ENCODE measurements around the gene DNAH9.

DNAH9 gene

GRCh38 chr17:11899537-11899942 lies 301.3 kb downstream of the DNAH9 start:
- Histone ChIP-seq H3K9me3 (ENCODE audit: control insufficient read depth, low read depth, low read length) (no peaks in the 10 kb centered on the region), H3K4me1 (ENCODE audit: control insufficient read depth, low read depth, low read length) (peaks cover 3% of the 10 kb centered on the region), H3K27me3 (ENCODE audit: control insufficient read depth, insufficient read depth, low read length) (no peaks in the 10 kb centered on the region), H3K27ac (ENCODE audit: low read length) (no peak overlapping the region), H3K4me3 (ENCODE audit: low read length) (no peak overlapping the region), H3K9ac (ENCODE audit: low read length) (no peak overlapping the region), H3K36me3 (ENCODE audit: control insufficient read depth, low read depth, low read length) (no peaks in the 10 kb centered on the region)

GRCh38 chr17:11900041-11900476 lies 301.8 kb downstream of the DNAH9 start:
- peaks cover 3% of the 10 kb centered on the region for H3K4me1 ChIP-seq (ENCODE audit: control insufficient read depth, low read depth, low read length)
- H3K36me3 ChIP-seq (ENCODE audit: control insufficient read depth, low read depth, low read length): no peaks in the 10 kb centered on the region
- no peaks in the 10 kb centered on the region for H3K27me3 ChIP-seq (ENCODE audit: control insufficient read depth, insufficient read depth, low read length)
- H3K9ac ChIP-seq (ENCODE audit: low read length): no peak overlapping the region
- no peak overlapping the region for H3K4me3 ChIP-seq (ENCODE audit: low read length)
- no peak overlapping the region for H3K27ac ChIP-seq (ENCODE audit: low read length)
- no peaks in the 10 kb centered on the region for H3K9me3 ChIP-seq (ENCODE audit: control insufficient read depth, low read depth, low read length)

- no peak overlapping the region for H3K4me3 ChIP-seq (ENCODE audit: low read length)
- no peak overlapping the region for H3K9ac ChIP-seq (ENCODE audit: low read length)
Measured at GRCh38 chr17:11900655-11901054, 302.4 kb downstream of the DNAH9 start.

GRCh38 chr17:11901931-11902330 lies 303.7 kb downstream of the DNAH9 start:
- Histone ChIP-seq H3K27ac (ENCODE audit: low read length) (no peak overlapping the region), H3K36me3 (ENCODE audit: control insufficient read depth, low read depth, low read length) (no peaks in the 10 kb centered on the region), H3K4me1 (ENCODE audit: control insufficient read depth, low read depth, low read length) (peaks cover 3% of the 10 kb centered on the region), H3K9me3 (ENCODE audit: control insufficient read depth, low read depth, low read length) (no peaks in the 10 kb centered on the region), H3K27me3 (ENCODE audit: control insufficient read depth, insufficient read depth, low read length) (no peaks in the 10 kb centered on the region), H3K9ac (ENCODE audit: low read length) (no peak overlapping the region), H3K4me3 (ENCODE audit: low read length) (no peak overlapping the region)

More at GRCh38 chr17:11900655-11901054, 302.4 kb downstream of the DNAH9 start:
- H3K4me1 ChIP-seq (ENCODE audit: control insufficient read depth, low read depth, low read length): peaks cover 3% of the 10 kb centered on the region
- no peak overlapping the region for H3K27ac ChIP-seq (ENCODE audit: low read length)
- no peaks in the 10 kb centered on the region for H3K27me3 ChIP-seq (ENCODE audit: control insufficient read depth, insufficient read depth, low read length)
- H3K36me3 ChIP-seq (ENCODE audit: control insufficient read depth, low read depth, low read length): no peaks in the 10 kb centered on the region
- H3K9me3 ChIP-seq (ENCODE audit: control insufficient read depth, low read depth, low read length): no peaks in the 10 kb centered on the region

GRCh38 chr17:11908711-11909146 lies 310.5 kb downstream of the DNAH9 start:
- Histone ChIP-seq H3K9me3 (ENCODE audit: control insufficient read depth, low read depth, low read length) (no peaks in the 10 kb centered on the region), H3K36me3 (ENCODE audit: control insufficient read depth, low read depth, low read length) (no peaks in the 10 kb centered on the region), H3K9ac (ENCODE audit: low read length) (no peak overlapping the region)

GRCh38 chr17:11909348-11909747 lies 311.1 kb downstream of the DNAH9 start:
- Histone ChIP-seq H3K9me3 (ENCODE audit: control insufficient read depth, low read depth, low read length) (no peaks in the 10 kb centered on the region), H3K27ac (ENCODE audit: low read length) (no peak overlapping the region), H3K9ac (ENCODE audit: low read length) (no peak overlapping the region), H3K4me1 (ENCODE audit: control insufficient read depth, low read depth, low read length) (no peaks in the 10 kb centered on the region), H3K36me3 (ENCODE audit: control insufficient read depth, low read depth, low read length) (no peaks in the 10 kb centered on the region), H3K27me3 (ENCODE audit: control insufficient read depth, insufficient read depth, low read length) (no peaks in the 10 kb centered on the region), H3K4me3 (ENCODE audit: low read length) (no peak overlapping the region)

More at GRCh38 chr17:11908711-11909146, 310.5 kb downstream of the DNAH9 start:
- Histone ChIP-seq H3K4me1 (ENCODE audit: control insufficient read depth, low read depth, low read length) (no peaks in the 10 kb centered on the region), H3K27ac (ENCODE audit: low read length) (no peak overlapping the region), H3K4me3 (ENCODE audit: low read length) (no peak overlapping the region), H3K27me3 (ENCODE audit: control insufficient read depth, insufficient read depth, low read length) (no peaks in the 10 kb centered on the region)

DNA sequence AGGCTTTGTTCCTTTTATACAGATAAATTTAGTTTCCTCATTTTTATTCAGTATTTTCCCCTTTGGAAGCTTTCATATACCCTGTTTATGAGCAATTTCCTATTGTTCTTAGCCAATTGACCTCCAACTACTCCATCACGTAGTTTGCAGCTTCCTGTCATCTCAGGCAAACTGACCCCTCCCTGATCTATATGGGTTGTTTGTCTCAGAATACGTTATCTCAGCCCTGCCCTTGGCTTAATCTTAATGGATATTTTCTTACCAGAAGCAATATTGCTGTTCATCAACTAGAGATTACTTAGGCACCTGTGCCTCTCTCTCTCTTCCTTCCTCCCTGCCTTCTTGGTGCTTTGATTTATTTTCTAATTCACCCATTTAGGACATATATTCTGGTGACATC lies 317.8 kb downstream of the DNAH9 start:
- Histone ChIP-seq H3K36me3 (ENCODE audit: control insufficient read depth, low read depth, low read length) (no peaks in the 10 kb centered on the region), H3K4me3 (ENCODE audit: low read length) (no peak overlapping the region), H3K9me3 (ENCODE audit: control insufficient read depth, low read depth, low read length) (no peaks in the 10 kb centered on the region), H3K4me1 (ENCODE audit: control insufficient read depth, low read depth, low read length) (no peaks in the 10 kb centered on the region), H3K27ac (ENCODE audit: low read length) (no peak overlapping the region), H3K27me3 (ENCODE audit: control insufficient read depth, insufficient read depth, low read length) (no peaks in the 10 kb centered on the region), H3K9ac (ENCODE audit: low read length) (no peak overlapping the region)

GRCh38 chr17:11917415-11917814 lies 319.1 kb downstream of the DNAH9 start:
- H3K27ac ChIP-seq (ENCODE audit: low read length): no peak overlapping the region
- H3K27me3 ChIP-seq (ENCODE audit: control insufficient read depth, insufficient read depth, low read length): no peaks in the 10 kb centered on the region
- no peaks in the 10 kb centered on the region for H3K36me3 ChIP-seq (ENCODE audit: control insufficient read depth, low read depth, low read length)
- no peaks in the 10 kb centered on the region for H3K4me1 ChIP-seq (ENCODE audit: control insufficient read depth, low read depth, low read length)
- no peak overlapping the region for H3K4me3 ChIP-seq (ENCODE audit: low read length)
- no peaks in the 10 kb centered on the region for H3K9me3 ChIP-seq (ENCODE audit: control insufficient read depth, low read depth, low read length)
- H3K9ac ChIP-seq (ENCODE audit: low read length): no peak overlapping the region

DNA sequence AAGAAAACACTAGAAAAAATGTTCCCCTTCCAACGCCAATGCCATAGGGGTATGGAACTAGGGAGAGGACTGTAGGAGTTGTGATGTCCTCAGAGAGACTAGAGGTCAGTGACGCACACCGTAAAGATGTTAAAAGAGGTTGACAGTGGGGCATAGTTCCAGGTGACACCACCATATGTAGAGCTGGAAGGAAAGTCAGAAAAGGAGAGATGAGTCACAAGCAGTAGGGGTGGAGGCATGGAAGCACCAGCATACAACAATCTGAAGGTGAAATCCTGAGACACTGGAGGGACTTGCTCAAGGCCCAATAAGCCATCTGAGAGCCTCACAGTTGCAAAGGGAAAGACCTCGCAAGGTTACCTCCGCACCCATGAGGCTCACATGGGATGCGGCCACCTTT lies 323.0 kb downstream of the DNAH9 start:
- H3K4me3 ChIP-seq (ENCODE audit: low read length): no peak overlapping the region
- no peak overlapping the region for H3K27ac ChIP-seq (ENCODE audit: low read length)
- no peaks in the 10 kb centered on the region for H3K9me3 ChIP-seq (ENCODE audit: control insufficient read depth, low read depth, low read length)
- H3K9ac ChIP-seq (ENCODE audit: low read length): no peak overlapping the region
- no peaks in the 10 kb centered on the region for H3K4me1 ChIP-seq (ENCODE audit: control insufficient read depth, low read depth, low read length)
- no peaks in the 10 kb centered on the region for H3K27me3 ChIP-seq (ENCODE audit: control insufficient read depth, insufficient read depth, low read length)
- H3K36me3 ChIP-seq (ENCODE audit: control insufficient read depth, low read depth, low read length): no peaks in the 10 kb centered on the region

DNA sequence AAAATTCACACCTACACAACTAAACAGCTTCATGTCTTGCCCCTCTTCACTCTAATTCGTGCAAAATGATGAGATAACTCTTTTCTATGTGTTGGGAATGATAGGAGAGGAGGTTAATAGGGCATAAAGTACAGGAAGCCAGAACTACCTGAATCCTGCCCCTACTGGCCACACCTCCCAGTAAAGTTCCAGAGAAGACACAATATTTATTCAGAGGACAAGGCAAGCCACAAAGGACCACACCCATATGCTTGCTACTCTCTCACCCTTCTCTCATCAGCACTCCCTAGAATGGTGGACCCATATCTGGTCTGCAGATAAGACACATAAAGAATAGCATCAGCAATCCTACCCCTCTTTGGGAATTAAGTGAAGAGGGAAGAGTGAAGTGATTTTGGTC lies 324.4 kb downstream of the DNAH9 start:
- Histone ChIP-seq H3K9me3 (ENCODE audit: control insufficient read depth, low read depth, low read length) (no peaks in the 10 kb centered on the region), H3K27ac (ENCODE audit: low read length) (no peak overlapping the region), H3K4me3 (ENCODE audit: low read length) (no peak overlapping the region), H3K4me1 (ENCODE audit: control insufficient read depth, low read depth, low read length) (no peaks in the 10 kb centered on the region), H3K9ac (ENCODE audit: low read length) (no peak overlapping the region), H3K27me3 (ENCODE audit: control insufficient read depth, insufficient read depth, low read length) (no peaks in the 10 kb centered on the region), H3K36me3 (ENCODE audit: control insufficient read depth, low read depth, low read length) (no peaks in the 10 kb centered on the region)

GRCh38 chr17:11924076-11924475 lies 325.8 kb downstream of the DNAH9 start:
- H3K4me3 ChIP-seq (ENCODE audit: low read length): no peak overlapping the region
- H3K4me1 ChIP-seq (ENCODE audit: control insufficient read depth, low read depth, low read length): peaks cover 4% of the 10 kb centered on the region
- H3K36me3 ChIP-seq (ENCODE audit: control insufficient read depth, low read depth, low read length): no peaks in the 10 kb centered on the region
- H3K27ac ChIP-seq (ENCODE audit: low read length): no peak overlapping the region
- H3K9ac ChIP-seq (ENCODE audit: low read length): no peak overlapping the region
- H3K27me3 ChIP-seq (ENCODE audit: control insufficient read depth, insufficient read depth, low read length): no peaks in the 10 kb centered on the region
- no peaks in the 10 kb centered on the region for H3K9me3 ChIP-seq (ENCODE audit: control insufficient read depth, low read depth, low read length)

GRCh38 chr17:11925262-11926021 lies 327.2 kb downstream of the DNAH9 start:
- peaks cover 4% of the 10 kb centered on the region for H3K4me1 ChIP-seq (ENCODE audit: control insufficient read depth, low read depth, low read length)
- H3K9ac ChIP-seq (ENCODE audit: low read length): no peak overlapping the region
- no peak overlapping the region for H3K4me3 ChIP-seq (ENCODE audit: low read length)
- H3K9me3 ChIP-seq (ENCODE audit: control insufficient read depth, low read depth, low read length): no peaks in the 10 kb centered on the region
- no peak overlapping the region for H3K27ac ChIP-seq (ENCODE audit: low read length)
- no peaks in the 10 kb centered on the region for H3K27me3 ChIP-seq (ENCODE audit: control insufficient read depth, insufficient read depth, low read length)
- H3K36me3 ChIP-seq (ENCODE audit: control insufficient read depth, low read depth, low read length): no peaks in the 10 kb centered on the region
